HEK293 (cell line): Measurements from ENCODE around the gene BPIFA1.

Experiments
- KLF1 ChIP-seq: fragments of 450-650 bp; formaldehyde crosslinking; IDR thresholded peaks from 2 replicates; pipeline ENCODE4 v1.5.1; 2016; ENCODE audit warnings: missing biosample characterization, missing genetic modification characterization
- MYNN ChIP-seq: fragments of 450-650 bp; formaldehyde crosslinking; IDR thresholded peaks from 2 replicates; pipeline ENCODE4 v1.5.1; 2016; ENCODE audit warnings: missing biosample characterization, missing genetic modification characterization, borderline replicate concordance
- ZNF768 ChIP-seq: fragments of 450-650 bp; formaldehyde crosslinking; IDR thresholded peaks from 2 replicates; pipeline ENCODE4 v1.5.1; 2018; ENCODE audit warnings: missing biosample characterization, mild to moderate bottlenecking, missing genetic modification characterization

- TF ChIP-seq MYNN (tag by site-specific recombination): no peak
- TF ChIP-seq KLF1 (tag by site-specific recombination): no peak
- TF ChIP-seq ZNF768 (tag by site-specific recombination): no peak
These were observed 33.3 kb upstream of the BPIFA1 start for GRCh38 chr20:33202451-33202850.
